ENCODE measurements around the gene PSORS1C1. TPM values are rescaled to one million over a fixed set of nuclear protein-coding genes. Genes with fewer than 3 reads are reported as not detected.

Gene PSORS1C1
- total and polyA plus RNA-seq, 2 of the 4 experiments (the other 2 are of a cell fraction), result 0.36 to 1.1 TPM

- no peak overlapping the region for H3K4ac ChIP-seq (ENCODE audit: low read depth, low read length)
- H2AFZ ChIP-seq (replicated peaks; ENCODE audit: low read length, poor library complexity), result no peak overlapping the region
- H4K8ac ChIP-seq (ENCODE audit: low read depth in 2 of 2, low read length in 2 of 2), result no peak overlapping the region
- no peak overlapping the region for H3K23ac ChIP-seq (ENCODE audit: low read depth, low read length)
- H3K4me2 ChIP-seq (ENCODE audit: low read depth, low read length), result no peak overlapping the region
- no peak overlapping the region for H3K14ac ChIP-seq (replicated peaks; ENCODE audit: low read depth, low read length)
- H3K36me3 ChIP-seq (ENCODE audit: control insufficient read depth, insufficient read depth, low read length), result no peaks in the 10 kb centered on the region
- no peak overlapping the region for H3K27ac ChIP-seq (ENCODE audit: insufficient read depth, low read length)
- whole genome bisulfite sequencing, 2 experiments (ENCODE audit: extremely low coverage in 2 of 2, insufficient read length in 1 of 2), result no CpG with 5 or more reads among the region's 2 CpGs
- peak; percentile 16 for DNase-seq
- H2AK9ac ChIP-seq (replicated peaks; ENCODE audit: low read depth, low read length, poor library complexity), result no peak overlapping the region
- no peak overlapping the region for H2AK5ac ChIP-seq (ENCODE audit: low read depth, low read length)
- H3K9ac ChIP-seq (ENCODE audit: low read depth, low read length), result no peak overlapping the region
- H3K27me3 ChIP-seq (ENCODE audit: control insufficient read depth, insufficient read depth, low read length), result peaks cover 10% of the 10 kb centered on the region
- H3K9me3 ChIP-seq (ENCODE audit: control insufficient read depth, insufficient read depth, low read length), result no peaks in the 10 kb centered on the region
- intact Hi-C loops (cut with micrococcal nuclease) (no loop called here), in situ Hi-C loops (cut with MboI; ENCODE audit: low sequenced_read_pairs) (no loop called here), dilution Hi-C loops (cut with HindIII; ENCODE audit: low sequenced_read_pairs, unreplicated experiment) (no loop called here)
- H3K79me1 ChIP-seq (ENCODE audit: low read depth in 1 of 2, low read length in 2 of 2), result no peaks in the 10 kb centered on the region
- ChIA-PET CTCF (no interaction called here), POLR2A (ENCODE audit: unreplicated experiment) (no interaction called here)
- H3K56ac ChIP-seq (ENCODE audit: extremely low read depth, insufficient read depth, low read length), result no peak overlapping the region
- no peak overlapping the region for H4K91ac ChIP-seq (ENCODE audit: insufficient read depth, low read depth, low read length)
- H3K18ac ChIP-seq (ENCODE audit: low read depth, low read length), result no peak overlapping the region
- no peaks in the 10 kb centered on the region for H3K9me1 ChIP-seq (ENCODE audit: insufficient read depth, low read length)
- no peak overlapping the region for H3K4me3 ChIP-seq (ENCODE audit: insufficient read depth, low read depth, low read length)
- no peak overlapping the region for H2BK120ac ChIP-seq (ENCODE audit: low read depth, low read length)
- no TSS peak for BruUV-seq (replicated peaks)
- no peak overlapping the region for H2BK5ac ChIP-seq (ENCODE audit: low read depth, low read length, poor library complexity, severe bottlenecking)
- no peak overlapping the region for H2BK15ac ChIP-seq (ENCODE audit: low read depth, low read length)
- TF ChIP-seq POLR2A (IDR thresholded peaks at IDR 0.05; ENCODE audit: low read depth, low read length), result no peak
- TF ChIP-seq CTCF (conservative IDR thresholded peaks at IDR 0.05; ENCODE audit: low read depth, low read length), result no peak
- TF ChIP-seq ELK1 (IDR thresholded peaks at IDR 0.05; ENCODE audit: borderline replicate concordance, low read depth, low read length), result no peak
- no peak for TF ChIP-seq MAFK (IDR thresholded peaks at IDR 0.05; ENCODE audit: low read depth, low read length)
- TF ChIP-seq RAD21 (IDR thresholded peaks at IDR 0.05; ENCODE audit: low read length), result no peak
- no peak for TF ChIP-seq MAZ (IDR thresholded peaks at IDR 0.05; ENCODE audit: borderline replicate concordance, low read depth, low read length)
- no peak for TF ChIP-seq CHD1 (IDR thresholded peaks at IDR 0.05; ENCODE audit: low read depth, low read length)
- TF ChIP-seq MXI1 (IDR thresholded peaks at IDR 0.05; ENCODE audit: borderline replicate concordance, low read depth, low read length), result no peak
- TF ChIP-seq SMC3 (IDR thresholded peaks at IDR 0.05; ENCODE audit: low read depth, low read length), result no peak
- no peak for TF ChIP-seq NFE2L2 (IDR thresholded peaks at IDR 0.05; ENCODE audit: low read depth, low read length)
- TF ChIP-seq RCOR1 (IDR thresholded peaks at IDR 0.05; ENCODE audit: insufficient replicate concordance, low read length), result no peak
- no peak for TF ChIP-seq FOS (IDR thresholded peaks at IDR 0.05; ENCODE audit: low read depth, low read length)
- no peak for TF ChIP-seq RFX5 (IDR thresholded peaks at IDR 0.05; ENCODE audit: low read depth, low read length)
- no peak for TF ChIP-seq USF2 (IDR thresholded peaks at IDR 0.05; ENCODE audit: low read depth, low read length)
- TF ChIP-seq CEBPB (IDR thresholded peaks at IDR 0.05; ENCODE audit: low read depth, low read length), result no peak
- 0 out of 2 replicates have a peak, but pooled peaks have one; percentile 31 for ATAC-seq (ENCODE audit: low read depth)
- no peaks in the 10 kb centered on the region for H4K20me1 ChIP-seq (ENCODE audit: insufficient read depth, low read length)
- H2BK20ac ChIP-seq (ENCODE audit: low read depth, low read length), result no peak overlapping the region
- no peaks in the 10 kb centered on the region for H3K4me1 ChIP-seq (ENCODE audit: control insufficient read depth, insufficient read depth, low read length)
- no peak overlapping the region for H4K5ac ChIP-seq (ENCODE audit: low read depth, low read length)
Observed at GRCh38 chr6:31065556-31065955, 49.0 kb upstream of the PSORS1C1 start.
